Measurements from ENCODE around the gene RGS7.

Gene RGS7

DNA sequence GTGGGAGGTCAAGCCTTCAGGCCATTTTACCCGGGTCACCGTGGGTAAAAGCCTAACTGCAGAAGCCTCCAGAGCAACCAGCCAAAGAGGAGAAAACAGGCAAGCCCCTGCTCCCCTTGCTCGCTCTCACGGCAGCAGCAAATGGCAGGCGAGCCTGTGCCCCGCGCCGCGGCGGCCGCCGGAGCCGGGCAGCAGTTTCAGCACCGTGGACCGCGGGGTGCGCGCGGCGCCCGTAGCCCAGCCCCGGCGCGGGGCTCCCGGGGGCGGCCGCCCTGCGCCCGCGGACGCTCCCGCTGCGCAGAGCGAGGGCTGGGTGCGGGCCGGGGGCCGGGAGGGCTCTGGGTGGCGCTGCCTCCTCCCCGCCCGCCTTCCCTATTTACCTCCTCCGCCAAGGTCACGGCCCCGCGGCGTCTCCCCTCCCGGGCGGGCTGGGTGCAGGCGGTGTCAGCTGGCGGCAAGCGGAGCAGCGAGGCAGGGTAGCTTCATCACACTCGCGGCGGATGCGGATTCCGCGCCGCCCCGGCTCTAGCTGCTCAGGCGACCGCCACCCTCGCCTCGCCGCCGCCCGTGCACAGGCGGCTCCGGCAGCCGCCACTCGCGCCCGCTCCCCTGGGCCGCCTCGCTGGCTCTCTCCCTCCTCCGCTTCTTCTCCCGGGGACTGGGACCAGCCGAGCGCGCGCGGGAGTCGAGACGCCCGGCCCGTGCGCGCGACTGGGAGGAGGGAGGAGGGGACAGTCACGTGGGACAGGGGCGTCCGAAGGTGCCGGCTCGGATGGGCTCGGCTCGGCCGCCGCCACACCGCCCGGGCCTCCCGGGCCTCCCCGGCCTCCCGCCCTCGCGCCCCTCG lies at the start of gene RGS7:
RGS7 (minus strand) TSS at position 687 of the 847 bp plus-strand sequence.
- no peak for DNase-seq

DNA sequence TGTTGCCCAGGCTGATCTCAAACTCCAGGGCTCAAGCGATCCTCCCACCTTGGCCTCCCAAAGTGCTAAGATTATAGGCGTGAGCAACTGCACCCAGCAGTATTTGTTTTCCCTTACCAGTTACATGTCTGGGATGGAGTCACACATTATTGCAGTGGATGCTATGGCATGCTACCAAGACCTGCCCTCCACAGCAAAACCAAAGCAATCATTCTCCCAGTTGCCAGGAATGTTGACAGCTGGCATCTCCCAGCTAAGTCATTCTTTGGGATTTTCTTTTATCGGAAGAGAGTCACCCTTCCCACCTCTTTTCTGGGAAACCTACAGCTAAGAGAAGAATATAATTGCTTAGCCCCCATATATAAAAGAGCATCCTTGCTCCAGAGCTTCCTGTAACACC lies 49.4 kb upstream of the RGS7 start:
- no peak for DNase-seq

DNA sequence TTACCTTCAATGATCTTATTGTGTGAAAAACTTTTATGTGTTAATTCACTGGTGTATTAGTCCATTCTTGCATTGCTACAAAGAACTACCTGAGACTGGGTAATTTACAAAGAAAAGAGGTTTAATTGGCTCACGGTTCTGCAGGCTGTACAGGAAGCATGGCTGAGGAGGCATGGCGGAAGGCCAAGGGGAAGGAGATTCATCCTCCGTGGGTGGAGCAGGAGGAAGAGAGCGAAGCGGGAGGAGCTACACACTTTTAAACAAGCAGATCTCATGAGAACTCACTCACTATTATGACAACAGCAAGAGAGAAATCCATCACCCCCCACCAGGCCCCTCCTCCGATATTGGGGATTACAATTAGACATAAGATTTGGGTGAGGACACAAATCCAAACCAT lies 44.2 kb upstream of the RGS7 start:
- DNase-seq: no peak

DNA sequence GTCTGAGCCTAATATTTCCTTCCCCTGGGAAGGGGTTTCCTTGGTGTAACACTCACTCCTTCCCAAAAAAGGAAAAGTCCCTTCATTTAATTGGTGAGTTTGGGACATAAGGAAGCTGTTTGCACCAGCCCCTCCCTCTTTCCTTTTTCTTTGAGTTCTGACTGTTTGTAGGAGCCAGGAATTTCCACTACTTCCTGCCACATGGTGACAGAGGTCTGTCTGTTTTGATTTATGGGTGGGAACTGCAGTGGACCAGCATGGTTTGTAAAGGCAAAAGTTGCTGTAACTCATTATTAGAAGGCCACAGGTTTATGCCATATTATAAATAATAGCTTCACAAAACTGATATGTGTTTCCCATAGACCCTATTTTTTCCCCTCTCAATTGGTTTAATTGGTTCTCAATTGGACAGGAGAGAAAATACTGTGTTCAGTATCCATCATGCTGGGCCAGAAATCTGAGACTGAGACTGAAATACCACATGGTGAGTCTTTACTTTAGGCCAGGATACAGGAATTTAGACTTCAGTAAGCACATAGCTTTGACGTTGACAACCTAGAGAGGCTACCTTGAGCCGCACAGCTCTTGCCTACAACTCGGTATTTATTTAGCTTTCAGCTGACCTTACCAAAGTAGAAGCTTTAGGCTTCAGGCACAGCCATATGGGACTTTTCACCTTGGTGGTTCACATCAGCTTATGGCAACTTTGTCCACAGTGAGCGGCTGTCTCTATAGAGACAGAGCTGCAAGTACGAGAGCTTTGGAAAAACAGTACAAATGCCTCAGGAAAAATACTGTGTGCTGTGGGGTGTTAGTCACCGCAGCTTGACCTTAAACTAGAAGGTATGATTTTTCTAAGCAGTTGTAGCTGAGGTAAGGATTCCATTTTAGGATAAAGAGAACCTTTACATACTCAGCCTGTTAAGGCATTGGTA lies 40.0 kb upstream of the RGS7 start:
- DNase-seq: no peak

DNA sequence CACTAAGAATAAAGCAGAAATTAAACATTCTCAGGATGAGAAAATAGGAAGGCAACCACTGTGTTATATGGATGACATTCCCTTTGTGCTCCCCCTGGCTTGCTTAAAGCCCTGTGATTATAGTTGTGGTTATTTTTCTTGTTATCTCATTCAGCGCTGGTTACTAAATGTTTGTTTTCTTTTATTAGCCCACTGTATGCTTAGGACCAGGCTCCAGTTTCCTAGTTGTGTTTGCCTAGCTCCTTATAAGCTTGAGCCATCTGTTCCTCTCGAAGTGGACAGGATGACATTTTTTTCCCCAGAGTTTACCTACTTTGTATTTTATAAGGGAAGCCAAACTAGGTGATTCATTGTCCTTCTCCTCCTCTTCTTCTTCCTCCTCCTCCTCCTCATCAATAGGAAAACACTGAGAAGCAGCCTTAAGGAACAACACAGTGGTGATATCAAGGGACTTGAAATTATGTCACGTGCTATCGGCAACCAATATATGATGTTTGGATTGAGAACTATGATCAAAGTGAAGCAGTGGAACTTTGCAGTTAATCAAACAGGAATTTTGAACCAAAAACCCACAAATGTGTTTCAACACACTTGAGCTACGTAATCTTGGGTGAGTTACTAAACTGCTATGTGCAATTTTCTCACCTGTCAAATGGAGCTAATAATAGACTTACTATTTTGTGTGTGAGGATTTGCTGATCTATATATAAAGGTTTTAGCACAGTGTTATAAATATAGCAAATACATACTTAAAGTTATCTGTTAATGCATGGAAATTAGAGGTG lies 35.1 kb upstream of the RGS7 start:
- DNase-seq: no peak

DNA sequence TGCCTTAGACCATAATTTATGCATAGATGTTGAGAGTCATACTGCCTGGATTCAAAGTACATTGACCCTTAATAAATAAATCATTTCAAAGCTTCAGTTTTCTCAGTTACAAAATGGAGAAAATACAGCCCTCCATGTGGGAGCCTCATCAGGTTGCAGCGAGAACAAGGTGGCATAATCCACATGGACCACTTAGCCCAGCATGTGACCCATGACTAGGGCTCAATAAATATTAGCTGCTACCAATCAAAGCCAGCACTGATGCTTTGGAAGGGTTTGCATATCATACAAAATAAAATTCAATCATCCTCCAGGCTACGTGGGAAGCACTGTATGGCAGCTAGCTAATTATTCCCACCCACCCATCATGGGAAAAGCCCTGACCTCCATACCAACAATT lies 33.5 kb upstream of the RGS7 start:
- DNase-seq: no peak

DNA sequence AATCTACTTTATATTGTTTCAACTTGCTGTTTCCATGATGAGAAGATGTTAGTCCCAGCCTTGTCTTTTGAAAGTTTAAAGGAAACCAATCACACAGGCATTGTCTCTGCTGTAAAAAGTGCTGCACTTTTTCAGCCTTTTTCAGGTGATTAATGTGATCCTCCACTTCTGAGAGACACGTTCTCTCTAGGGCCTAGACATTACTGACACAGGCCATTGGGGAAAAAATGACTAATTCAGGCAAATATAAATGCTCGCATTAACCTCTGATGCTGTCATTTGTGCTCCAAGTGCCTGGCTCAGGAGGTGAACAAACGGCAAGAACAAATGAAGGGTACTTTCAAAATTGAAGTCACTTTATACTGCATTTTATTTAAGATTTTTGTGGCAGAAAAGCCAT lies 32.4 kb upstream of the RGS7 start:
- no peak for DNase-seq

DNA sequence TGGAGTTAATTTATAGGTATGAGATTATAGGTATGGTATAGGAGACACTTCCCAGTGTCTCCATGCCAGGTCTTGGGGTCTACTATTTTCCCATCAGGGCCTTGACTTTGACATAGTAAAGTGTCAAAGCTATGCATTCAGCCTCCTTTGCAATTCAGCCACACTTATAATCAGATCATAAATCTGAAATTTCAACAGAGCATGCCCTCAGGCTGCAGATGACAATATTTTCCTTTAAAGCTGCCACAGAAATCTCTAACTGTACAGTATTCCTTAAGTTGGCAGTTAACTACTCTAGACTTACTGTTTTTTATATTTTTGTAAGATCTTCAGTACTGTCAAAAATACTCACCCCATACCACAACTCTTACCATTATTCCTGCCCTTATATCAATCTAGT lies 30.2 kb upstream of the RGS7 start:
- no peak for DNase-seq

DNA sequence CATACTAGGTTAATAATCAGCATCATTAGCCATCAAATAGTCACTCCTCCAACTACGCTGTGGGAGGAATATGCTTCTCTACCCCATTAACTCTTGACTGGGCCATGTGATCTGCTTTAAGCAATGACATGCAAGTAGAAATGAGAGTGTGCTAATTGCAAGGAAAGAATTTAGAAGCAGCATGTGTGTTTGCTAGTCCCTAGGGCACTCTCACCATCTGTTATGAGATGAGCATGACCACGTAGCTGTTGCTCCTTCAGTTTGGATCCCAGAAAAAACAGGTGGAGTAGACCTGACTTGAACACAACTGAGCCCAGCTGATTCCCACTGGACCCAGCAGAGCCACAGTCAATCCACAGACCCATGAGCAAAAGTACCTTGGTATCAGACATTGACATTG lies 19.7 kb upstream of the RGS7 start:
- DNase-seq: no peak

DNA sequence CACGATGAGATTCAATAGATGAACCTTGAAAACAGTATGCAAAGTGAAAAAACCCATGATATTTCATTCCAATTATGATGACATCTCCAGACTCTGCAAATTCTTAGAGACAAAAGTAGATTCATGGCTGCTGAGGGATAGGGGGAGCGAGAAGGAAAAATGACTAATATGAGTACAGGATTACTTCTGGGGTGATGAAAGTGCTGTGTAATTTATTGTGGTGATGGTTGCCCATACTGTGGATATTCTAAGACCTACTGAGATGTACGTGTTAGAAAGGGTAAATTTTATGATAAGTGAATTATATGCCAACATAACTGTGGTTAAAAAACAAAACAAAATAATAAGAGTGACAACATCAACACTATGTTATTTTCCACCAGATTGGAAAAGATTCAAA lies 18.9 kb upstream of the RGS7 start:
- no peak for DNase-seq

DNA sequence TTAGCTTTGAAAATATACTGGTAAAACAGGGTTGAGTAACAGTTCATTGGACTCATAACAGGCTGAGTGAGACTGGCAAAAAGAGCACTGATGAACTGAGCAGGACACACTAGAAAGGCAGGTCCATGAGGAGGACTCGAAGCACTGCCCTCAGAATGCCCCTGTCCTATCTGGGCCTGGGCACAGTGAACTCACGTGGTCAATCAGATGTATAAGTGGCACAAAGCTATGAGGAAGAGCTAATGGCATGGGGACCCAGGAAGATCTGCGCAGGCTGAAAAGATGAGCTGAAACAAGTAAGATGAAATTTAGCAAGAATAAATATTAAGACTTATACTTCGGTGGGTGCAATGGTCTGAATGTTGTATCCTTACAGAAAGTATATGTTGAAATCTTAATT lies 9.2 kb upstream of the RGS7 start:
- DNase-seq: no peak

DNA sequence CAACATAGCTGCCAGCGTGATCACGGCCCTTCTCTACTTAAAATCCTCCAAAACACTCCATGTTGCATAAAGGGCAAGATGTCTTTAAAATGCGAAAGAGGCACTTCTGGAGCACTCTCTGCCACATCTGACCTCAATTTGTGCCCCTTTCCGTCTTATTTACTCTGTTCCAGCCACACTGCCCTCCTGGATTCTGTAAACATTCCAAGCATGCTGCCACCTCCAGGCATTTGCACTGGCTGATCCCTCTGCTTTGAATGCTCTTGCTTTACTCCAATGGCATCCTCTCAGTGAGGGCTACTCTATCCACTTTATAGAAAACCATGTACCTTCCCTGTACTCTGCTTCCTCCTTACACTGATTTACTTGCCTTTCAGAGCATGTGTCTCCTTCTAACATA lies 5.3 kb upstream of the RGS7 start:
- no peak for DNase-seq

DNA sequence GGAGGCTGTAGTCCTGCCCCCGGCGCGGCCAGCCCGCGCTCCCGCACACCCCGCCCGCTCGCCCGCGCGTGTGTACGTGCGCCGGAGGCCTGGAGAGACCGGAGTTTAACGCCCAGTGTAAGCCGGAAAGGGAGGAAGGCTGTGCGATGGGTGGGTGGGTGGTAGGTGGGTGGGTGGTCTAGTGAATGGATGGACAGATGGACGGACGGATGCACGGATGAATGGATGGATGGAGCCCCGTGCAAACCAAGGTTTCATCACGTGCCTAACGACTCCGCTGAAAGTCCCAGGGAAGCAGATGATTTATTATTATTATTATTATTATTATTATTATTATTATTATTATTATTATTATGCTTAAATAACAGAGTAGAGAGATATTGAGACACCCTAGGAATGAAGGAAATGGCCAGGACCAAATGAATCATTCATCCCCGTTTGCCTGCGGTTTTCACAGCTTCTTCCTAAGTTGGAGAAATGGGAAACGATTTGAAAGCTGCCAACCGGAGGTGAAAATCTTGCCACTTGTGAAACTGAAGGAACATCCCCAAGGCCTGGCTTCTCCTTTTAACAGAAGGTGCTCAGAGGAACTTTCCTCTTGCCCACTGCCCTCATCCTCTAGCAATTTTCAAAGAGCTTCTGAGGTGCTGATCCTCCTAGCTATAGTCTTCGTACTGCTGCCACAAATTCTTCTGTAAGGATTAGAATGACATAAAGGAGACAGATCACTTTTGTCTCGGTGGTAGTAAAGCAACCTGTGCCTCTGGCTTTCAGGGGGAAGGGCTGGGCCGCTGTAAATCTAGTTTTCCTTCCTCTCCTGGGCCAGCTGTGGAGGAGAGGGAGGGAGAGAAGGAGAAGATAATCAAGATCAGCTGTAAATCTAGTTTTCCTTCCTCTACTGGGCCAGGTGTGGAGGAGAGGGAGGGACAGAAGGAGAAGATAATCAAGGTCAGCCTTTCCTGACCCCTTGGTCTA lies 648 bp upstream of the RGS7 start:
- DNase-seq: no peak

DNA sequence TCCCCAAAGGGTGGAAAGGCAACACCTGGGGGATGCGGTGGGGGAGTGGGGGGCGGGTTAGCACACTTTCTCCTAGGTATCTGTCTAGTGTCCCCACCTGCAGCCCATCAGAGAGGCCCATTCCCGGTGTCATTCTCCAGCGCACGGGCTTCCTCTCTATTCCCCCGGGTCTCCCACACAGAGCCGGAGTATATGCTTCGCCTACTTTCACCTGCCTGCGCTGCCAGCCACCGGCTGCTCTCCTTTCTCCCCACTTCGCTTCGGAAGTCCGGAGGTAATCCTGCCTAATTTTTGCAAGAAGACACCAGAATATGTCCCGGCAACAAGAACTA lies 852 bp downstream of the RGS7 start:
- DNase-seq: no peak

DNA sequence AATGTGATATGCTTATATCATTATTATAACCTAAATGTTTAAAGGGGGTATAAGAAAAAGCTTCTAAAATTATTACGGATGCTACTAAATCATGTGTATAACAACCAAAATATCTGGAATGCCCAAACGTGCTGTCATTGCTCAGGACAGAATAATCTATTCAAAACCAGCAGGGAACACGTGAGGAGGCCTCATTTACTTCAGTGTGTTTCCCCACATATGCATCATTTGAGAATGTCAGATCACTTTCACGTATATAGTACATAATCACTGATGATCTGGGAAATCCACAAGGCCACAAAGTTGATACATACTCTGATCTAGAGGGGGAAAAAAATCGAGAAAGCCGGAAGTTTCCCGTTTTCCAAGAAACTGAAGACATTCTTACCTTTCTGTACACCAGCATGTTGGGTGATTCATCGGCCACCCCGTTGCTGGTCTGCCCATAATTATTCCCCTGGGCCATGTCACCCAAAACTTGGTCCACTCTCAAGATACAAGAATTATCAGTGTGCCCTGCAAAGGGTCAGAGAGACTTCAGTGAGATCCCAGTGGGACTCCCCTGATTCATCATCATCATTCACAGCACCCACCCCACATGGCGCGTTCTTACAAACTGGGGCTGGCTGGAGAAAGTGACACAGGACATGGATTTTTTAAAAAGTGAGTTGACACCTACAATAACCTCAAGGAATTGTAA lies 1.5 kb downstream of the RGS7 start:
- DNase-seq: no peak

DNA sequence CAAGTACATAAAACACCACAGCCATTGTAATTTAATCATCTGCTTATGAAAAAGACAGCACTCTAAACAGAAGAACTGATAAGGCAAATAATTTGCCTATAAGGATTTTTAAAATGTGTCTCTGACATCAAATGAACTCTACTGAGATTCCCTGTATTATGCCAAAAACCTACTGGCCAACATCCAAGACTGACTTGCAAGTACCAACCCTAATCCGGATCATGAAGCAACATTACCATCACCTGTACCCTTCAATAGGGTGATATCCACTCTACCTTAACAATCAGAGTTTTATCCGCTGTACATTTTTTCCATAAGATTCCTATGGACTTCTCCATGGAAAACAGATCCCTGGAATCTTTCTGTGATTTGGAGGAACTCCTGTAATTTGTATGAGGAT lies 4.6 kb downstream of the RGS7 start:
- DNase-seq: no peak

DNA sequence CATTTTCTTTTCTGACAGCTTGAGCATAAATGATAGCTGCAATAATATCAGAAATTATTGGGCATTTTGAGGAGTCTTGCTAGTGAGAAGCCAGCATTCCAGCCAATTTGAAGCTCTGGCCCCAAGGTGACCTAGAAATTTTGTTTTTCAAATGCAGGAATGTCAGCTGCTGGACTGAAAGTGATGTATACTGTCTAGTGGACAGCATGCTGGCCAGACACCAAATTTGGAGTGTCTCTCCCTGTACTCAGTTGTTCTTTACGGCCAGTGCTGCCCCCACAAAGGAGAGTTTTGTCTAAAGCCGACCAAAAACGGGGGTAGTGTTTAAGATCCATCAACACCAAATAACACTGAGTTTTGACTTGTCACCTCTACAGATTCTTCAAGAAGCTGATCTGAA lies 5.2 kb downstream of the RGS7 start:
- DNase-seq: no peak

DNA sequence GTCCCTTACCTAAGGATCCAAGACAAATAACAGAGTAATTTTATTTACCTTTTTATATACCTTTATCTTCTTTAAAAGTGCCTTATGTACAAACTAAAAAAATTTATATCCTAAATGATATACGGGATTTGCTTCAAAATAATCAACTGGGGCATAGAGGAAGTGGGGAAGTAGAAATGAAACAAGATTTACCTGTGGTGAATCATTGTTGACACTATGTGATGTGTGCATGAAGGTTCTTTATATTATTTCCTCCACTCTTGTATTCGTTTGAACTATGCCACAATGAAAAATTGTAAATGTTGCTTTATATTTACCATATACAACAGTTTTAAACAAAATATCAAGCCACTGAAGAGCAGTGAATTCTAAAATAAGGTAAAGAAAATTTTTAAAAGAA lies 13.0 kb downstream of the RGS7 start:
- no peak for DNase-seq

DNA sequence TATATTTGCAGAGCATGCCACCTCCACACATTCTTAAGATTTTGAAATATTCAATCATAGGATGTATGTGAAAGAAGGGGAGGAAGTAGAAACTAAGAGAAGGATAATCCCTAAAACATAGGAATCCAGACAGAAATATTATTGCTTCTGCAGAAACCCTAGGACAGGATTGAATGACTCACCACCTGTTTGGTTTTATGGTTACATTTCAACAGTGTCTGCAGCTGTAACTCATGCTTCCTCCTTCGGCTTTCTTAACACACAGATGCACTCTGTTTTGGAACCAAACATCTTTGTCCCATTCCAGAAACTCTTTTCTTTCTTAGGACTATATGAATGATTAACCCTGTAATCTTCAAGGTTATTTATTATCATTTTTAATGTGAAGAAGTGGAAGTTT lies 20.7 kb downstream of the RGS7 start:
- no peak for DNase-seq

DNA sequence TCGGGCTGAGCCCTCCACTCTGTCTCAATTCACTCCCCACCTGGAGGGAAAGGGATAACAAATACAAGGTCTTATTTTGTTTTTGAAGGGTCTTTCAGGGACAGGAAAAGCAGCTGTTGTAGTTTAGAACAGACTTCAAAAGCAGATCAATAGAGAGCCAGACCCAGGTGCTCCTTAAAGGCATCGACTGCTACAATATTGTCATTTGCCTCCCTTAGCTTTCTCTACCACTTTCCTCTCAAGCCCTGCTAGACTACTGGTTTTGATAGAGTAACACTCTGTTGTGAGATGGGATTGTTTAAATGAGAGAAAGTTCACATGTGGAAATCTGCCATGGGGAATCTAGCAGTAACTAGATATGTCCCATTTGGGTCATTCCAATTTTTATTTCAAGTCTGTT lies 24.0 kb downstream of the RGS7 start:
- DNase-seq: no peak

DNA sequence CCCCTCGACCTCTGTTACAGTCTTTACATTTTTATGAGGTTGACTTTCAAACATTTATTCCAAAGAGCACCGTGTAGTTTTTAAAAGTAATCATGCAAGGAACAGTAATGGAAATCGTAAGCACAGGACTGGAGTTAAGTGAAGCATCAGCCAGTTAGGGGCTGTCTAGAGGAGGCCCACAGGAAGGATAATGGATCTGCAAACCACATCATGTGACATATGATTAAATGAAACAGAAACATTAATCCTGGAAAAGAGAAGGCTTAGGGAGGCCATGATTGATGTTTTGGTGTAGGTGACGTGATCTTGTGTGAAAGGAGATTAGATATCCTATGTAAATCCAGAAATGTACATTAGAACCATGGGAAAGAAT lies 25.0 kb downstream of the RGS7 start:
- DNase-seq: no peak
